Heart right ventricle (tissue), 16 donors: Measurements from ENCODE around the gene ADCY2. TPM values are rescaled to one million over a fixed set of nuclear protein-coding genes. Genes with fewer than 3 reads are reported as not detected.

Source experiments
- ATAC-seq, 8 donors: fragments of 200-7000 bp; cut with Tn5 transposase; one replicate each; pipeline ENCODE4 v1.9.1; 2020; ENCODE audit warnings: mild to moderate bottlenecking in 8 of 8, moderate library complexity in 8 of 8, moderate number of reproducible peaks in 1 of 8
- DNase-seq, 2 donors: peaks; one replicate each; pipeline ENCODE4 v3.0.0-alpha.2; 2020
- H3K27ac ChIP-seq, 10 donors: fragments of 200-600 bp; sonication (generic) in 2 of 10; one replicate each; pipeline versions ENCODE4 v1.5.0 to v1.8.0; 2020 to 2022; ENCODE audit warnings: mild to moderate bottlenecking in 3 of 10
- H3K27me3 ChIP-seq, 7 donors: fragments of 200-600 bp; one replicate each; pipeline ENCODE4 v1.8.0; 2021 to 2022; ENCODE audit warnings: mild to moderate bottlenecking in 2 of 7
- H3K36me3 ChIP-seq, 9 donors: fragments of 200-600 bp; sonication (generic) in 1 of 9; one replicate each; pipeline versions ENCODE4 v1.5.0 to v1.8.0; 2020 to 2022; ENCODE audit warnings: mild to moderate bottlenecking in 2 of 9
- H3K4me1 ChIP-seq, 9 donors: fragments of 200-600 bp; sonication (generic) in 1 of 9; one replicate each; pipeline versions ENCODE4 v1.5.0 to v1.8.0; 2020 to 2022; ENCODE audit warnings: mild to moderate bottlenecking in 4 of 9
- H3K4me3 ChIP-seq, 10 donors: fragments of 200-600 bp; sonication (generic) in 2 of 10; one replicate each; pipeline versions ENCODE4 v1.5.0 to v1.8.0; 2020 to 2022; ENCODE audit warnings: mild to moderate bottlenecking in 7 of 10, moderate library complexity in 2 of 10
- H3K9me3 ChIP-seq, 11 donors: fragments of 200-600 bp in 10 of 11; sonication (generic) in 2 of 11; one replicate each; pipeline versions ENCODE4 v1.5.0 to v1.8.0; 2013 to 2022; ENCODE audit warnings: mild to moderate bottlenecking in 2 of 11, control low read depth in 1 of 11, moderate library complexity in 1 of 11
- CTCF ChIP-seq, 9 donors: fragments of 200-600 bp; sonication (generic) in 2 of 9; IDR thresholded peaks; one replicate each; pipeline versions ENCODE4 v1.5.0 to v1.8.0; 2021 to 2022; ENCODE audit warnings: antibody characterized with exemption in 9 of 9, mild to moderate bottlenecking in 5 of 9, moderate library complexity in 1 of 9
- WGBS, 2 donors: extraction: QIAGEN DNeasy Blood & Tissue Kit; methylation state at CpG; one replicate each; pipeline ENCODE4 v1.1.7; 2013; ENCODE audit warnings: inconsistent platforms in 1 of 2; 5-methylcytosine and 5-hydroxymethylcytosine counted together
- intact Hi-C, 10 donors: fragments of 100-400 bp; cut with DNase I; formaldehyde crosslinking; loops; one replicate each; pipeline versions ENCODE4 v1.11.1 to v1.14.2; 2022
- polyA plus RNA-seq, 2 donors: library from polyadenylated mRNA; stranded (reverse); fragments of 200-250 nt; gene quantifications; one replicate each; pipeline ENCODE4 v1.2.3, GENCODE V29; 2013
- total RNA-seq, 10 donors: library from RNA; stranded (reverse); fragmentation: NEBNext Ultra II Directional in 3 of 10; extraction: Animal tissue kit (Norgen Biotek cat#: 25700) in 3 of 10; gene quantifications; one replicate each; pipeline versions ENCODE4 v1.2.1 to v1.2.4, GENCODE V29; 2021 to 2023
- donor health status: Arrhythmogenic right ventricular cardiomyopathy.
- donor health status: ischemic (EF 13 %, LVEDD 7.1; RV severe dilation, severe dysfunction).
- donor health status: healthy with polysubstance abuse.
- donor health status: DM: no; HTN: yes; CAD: no.
- donor health status: DM: no; HTN: no; CAD: no.
- donor health status: ischemic (EF 25% LVEDD 6.9; RV normal size, moderate dysfunction).
- donor health status: ischemic (EF 25% LVEDD 5.7; RV mildly dilated, moderate dysfunction).
- donor health status: healthy.
- donor health status: DM: yes; HTN: yes; CAD: no.
- donor health status: Ischemic cardiomyopathy.
- donor health status: ischemic (EF 35%, LVEDD 5.7; RV mildly dilated, moderate dysfunction).
- donor health status: nonischemic (EF 11% LVEDD 7.7; RV severe dilation, severe dysfunction).
- donor health status: DM: yes; HTN: yes; CAD: no.
- donor health status: PGD.
- donor health status: ischemic (EF 29% LVEDD 5.4; RV normal size, mild dysfunction).
- donor health status: nonischemic (EF 23%, LVEDD 6.1; RV moderate dilation, normal function).

Gene ADCY2
- total and polyA plus RNA-seq, 12 donors: 0.04 to 0.90 (median 0.17) TPM

GRCh38 chr5:7787770-7788169 lies 391.8 kb downstream of the ADCY2 start:
- 87 to 91% methylated on average over 3 of the region's 3 CpGs for WGBS, 2 donors
- Histone ChIP-seq H3K4me1 (no peaks in the 10 kb centered on the region), H3K27me3 (peaks cover 0 to 12% (median 8%) of the 10 kb centered on the region in 7 donors), H3K4me3 (no peak overlapping the region), H3K9me3 (no peaks in the 10 kb centered on the region), H3K27ac (no peak overlapping the region), H3K36me3 (no peaks in the 10 kb centered on the region)
- intact Hi-C loops: no loop called here
- TF ChIP-seq CTCF (IDR thresholded peaks at IDR 0.05): no peak
- no peak for DNase-seq
- no peak for ATAC-seq

DNA sequence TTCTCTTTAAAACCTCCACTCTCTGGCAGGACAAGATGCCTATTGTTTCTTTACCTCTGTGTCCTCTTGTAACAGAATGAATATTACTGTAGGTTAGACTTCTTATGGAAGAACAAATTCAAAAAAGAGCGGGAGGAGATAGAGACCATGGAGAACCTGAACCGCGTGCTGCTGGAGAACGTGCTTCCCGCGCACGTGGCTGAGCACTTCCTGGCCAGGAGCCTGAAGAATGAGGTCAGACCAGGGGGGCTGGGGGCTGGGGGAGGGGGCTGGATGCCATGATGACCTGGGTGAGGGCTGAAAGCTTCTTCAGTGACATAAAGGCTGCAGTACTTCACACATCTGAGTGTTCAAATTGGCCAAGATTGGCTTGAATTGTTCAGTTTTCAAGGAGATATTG lies 393.6 kb downstream of the ADCY2 start:
- Histone ChIP-seq H3K4me1 (no peaks in the 10 kb centered on the region), H3K4me3 (no peak overlapping the region), H3K9me3 (no peaks in the 10 kb centered on the region), H3K27ac (no peak overlapping the region), H3K27me3 (peaks cover 0 to 7% (median 3%) of the 10 kb centered on the region in 7 donors), H3K36me3 (no peaks in the 10 kb centered on the region)
- 79% methylated on average over 7 of the region's 7 CpGs for WGBS, 2 donors
- no peak for TF ChIP-seq CTCF (IDR thresholded peaks at IDR 0.05)
- intact Hi-C loops: no loop called here
- no peak for ATAC-seq
- no peak for DNase-seq

- H3K27ac ChIP-seq: no peak overlapping the region
- 68 to 80% methylated on average over 5 of the region's 5 CpGs for WGBS, 2 donors
- DNase-seq: no peak
- intact Hi-C loops: no loop called here
- H3K4me1 ChIP-seq: no peaks in the 10 kb centered on the region
- no peaks in the 10 kb centered on the region for H3K36me3 ChIP-seq
- no peak for ATAC-seq
- no peak overlapping the region for H3K4me3 ChIP-seq
- TF ChIP-seq CTCF (IDR thresholded peaks at IDR 0.05): no peak
- H3K9me3 ChIP-seq: no peaks in the 10 kb centered on the region
- peaks cover 0 to 9% (median 4%) of the 10 kb centered on the region in 7 donors for H3K27me3 ChIP-seq
Observed at GRCh38 chr5:7793895-7794294, 398.0 kb downstream of the ADCY2 start.

GRCh38 chr5:7794311-7794710 lies 398.4 kb downstream of the ADCY2 start:
- Histone ChIP-seq H3K36me3 (no peaks in the 10 kb centered on the region), H3K9me3 (no peaks in the 10 kb centered on the region), H3K4me3 (no peak overlapping the region), H3K27ac (no peak overlapping the region), H3K4me1 (no peaks in the 10 kb centered on the region), H3K27me3 (peaks cover 0 to 9% (median 4%) of the 10 kb centered on the region in 7 donors)
- intact Hi-C loops: no loop called here
- ATAC-seq: no peak
- 48 to 56% methylated on average over 5 of the region's 5 CpGs for WGBS, 2 donors
- TF ChIP-seq CTCF (IDR thresholded peaks at IDR 0.05): no peak
- no peak for DNase-seq
